Hematopoietic multipotent progenitor cell (in vitro differentiated cells): ENCODE measurements around the gene RPRD2. TPM values are rescaled to one million over a fixed set of nuclear protein-coding genes. Genes with fewer than 3 reads are reported as not detected.
"Not testable (repeated sequence)": the region's sequence is repeated elsewhere in the genome, so short reads cannot be mapped to it uniquely, and the experiment has no call there.

Experiments used
- DNase-seq, 3 donors: peaks; one replicate each; pipeline ENCODE4 v3.0.0-alpha.2; 2011 to 2015; ENCODE audit warnings: low read depth in 2 of 3, low spot score in 2 of 3
- total RNA-seq: library from RNA; depleted of rRNA; stranded (reverse); fragments of >200 nt; gene quantifications from one replicate; pipeline ENCODE4 v1.2.3, GENCODE V29; 2012

RPRD2 gene
- total RNA-seq, 1 donor: 10.5 TPM

GRCh38 chr1:150387200-150387599, 23.3 kb downstream of the RPRD2 start:
- DNase-seq: no peak

GRCh38 chr1:150388241-150388640, 24.3 kb downstream of the RPRD2 start:
- DNase-seq: no peak

GRCh38 chr1:150389650-150390049, 25.7 kb downstream of the RPRD2 start:
- DNase-seq: no peak

GRCh38 chr1:150392627-150393026, 28.7 kb downstream of the RPRD2 start:
- DNase-seq: no peak

GRCh38 chr1:150395115-150395514, 31.2 kb downstream of the RPRD2 start:
- DNase-seq: not testable (repeated sequence)

- no peak for DNase-seq
Observed at GRCh38 chr1:150397392-150398032, 33.6 kb downstream of the RPRD2 start.

GRCh38 chr1:150404465-150404864, 40.5 kb downstream of the RPRD2 start:
- DNase-seq: no peak

- no peak for DNase-seq
Observed at GRCh38 chr1:150405660-150406059, 41.7 kb downstream of the RPRD2 start.

GRCh38 chr1:150406483-150406882, 42.5 kb downstream of the RPRD2 start:
- DNase-seq: no peak

- no peak for DNase-seq
Observed at GRCh38 chr1:150407330-150407729, 43.4 kb downstream of the RPRD2 start.

GRCh38 chr1:150408800-150409199, 44.9 kb downstream of the RPRD2 start:
- no peak for DNase-seq

GRCh38 chr1:150409504-150410362, 45.8 kb downstream of the RPRD2 start:
- no peak for DNase-seq

GRCh38 chr1:150410582-150411101, 46.7 kb downstream of the RPRD2 start:
- DNase-seq: no peak

- DNase-seq: no peak
Observed at GRCh38 chr1:150414592-150414991, 50.6 kb downstream of the RPRD2 start.

- DNase-seq: no peak
Observed at GRCh38 chr1:150415800-150416199, 51.9 kb downstream of the RPRD2 start.

GRCh38 chr1:150420560-150421265, 56.8 kb downstream of the RPRD2 start:
- no peak for DNase-seq

- no peak for DNase-seq
Observed at GRCh38 chr1:150422541-150422940, 58.6 kb downstream of the RPRD2 start.

- peak in 2 of 3 donors; percentile 47 to 61 for DNase-seq
Observed at GRCh38 chr1:150429805-150430204, 65.9 kb downstream of the RPRD2 start.

GRCh38 chr1:150441121-150441520, 77.2 kb downstream of the RPRD2 start:
- no peak for DNase-seq

GRCh38 chr1:150444232-150444631, 80.3 kb downstream of the RPRD2 start:
- no peak for DNase-seq

- no peak for DNase-seq
Observed at GRCh38 chr1:150456146-150456647, 92.2 kb downstream of the RPRD2 start.
